ENCODE results near the gene TMEM212.
"Not testable (repeated sequence)": the region's sequence is repeated elsewhere in the genome, so short reads cannot be mapped to it uniquely, and the experiment has no call there.

The TMEM212 gene

GRCh38 chr3:171892457-171892856, 49.3 kb downstream of the TMEM212 start:
- no peak for DNase-seq (ENCODE audit: low read depth)

GRCh38 chr3:171895291-171895690, 52.1 kb downstream of the TMEM212 start:
- DNase-seq (ENCODE audit: low read depth), result no peak

- no peak for DNase-seq (ENCODE audit: low read depth)
Observed at GRCh38 chr3:171895900-171896299, 52.8 kb downstream of the TMEM212 start.

GRCh38 chr3:171896316-171896715, 53.2 kb downstream of the TMEM212 start:
- no peak for DNase-seq (ENCODE audit: low read depth)

GRCh38 chr3:171898192-171898591, 55.0 kb downstream of the TMEM212 start:
- DNase-seq (ENCODE audit: low read depth), result peak; percentile 11

- DNase-seq (ENCODE audit: low read depth), result no peak
Observed at GRCh38 chr3:171900446-171900845, 57.3 kb downstream of the TMEM212 start.

- peak; percentile 71 for DNase-seq (ENCODE audit: low read depth)
Observed at GRCh38 chr3:171901615-171902312, 58.6 kb downstream of the TMEM212 start.

GRCh38 chr3:171904829-171905228, 61.7 kb downstream of the TMEM212 start:
- peak; percentile 24 for DNase-seq (ENCODE audit: low read depth)

GRCh38 chr3:171906503-171906902, 63.4 kb downstream of the TMEM212 start:
- DNase-seq (ENCODE audit: low read depth), result not testable (repeated sequence)

- DNase-seq (ENCODE audit: low read depth), result no peak
Observed at GRCh38 chr3:171906951-171907676, 64.0 kb downstream of the TMEM212 start.

- DNase-seq (ENCODE audit: low read depth), result no peak
Observed at GRCh38 chr3:171907761-171908160, 64.6 kb downstream of the TMEM212 start.

- peak; percentile 56 for DNase-seq (ENCODE audit: low read depth)
Observed at GRCh38 chr3:171908731-171909130, 65.6 kb downstream of the TMEM212 start.
